DND-41 (cell line): Measurements from ENCODE around the gene SLC16A3.

ENCODE experiments used
- ATAC-seq: fragments of 200-7000 bp; cut with Tn5 transposase; 3 replicates; pipeline ENCODE4 v1.9.1; 2021; ENCODE audit warnings: low read depth; ENCODE audit not compliant: insufficient read depth
- DNase-seq: peaks from one replicate; pipeline ENCODE4 v3.0.0-alpha.2; 2020
- H2AFZ ChIP-seq: 2 replicates; pipeline ENCODE4 v1.6.0; 2012; ENCODE audit warnings: low read depth, low read length
- H3K27ac ChIP-seq: 2 replicates; pipeline ENCODE4 v1.5.1; 2012; ENCODE audit warnings: low read length, inconsistent platforms
- H3K27me3 ChIP-seq: fragments of 200-600 bp; sonication (generic); 2 replicates; pipeline ENCODE4 v1.6.0; 2012; ENCODE audit warnings: low read length, mild to moderate bottlenecking, inconsistent platforms; ENCODE audit not compliant: insufficient read depth, poor library complexity
- H3K36me3 ChIP-seq: 2 replicates; pipeline ENCODE4 v1.5.1; 2012; ENCODE audit warnings: low read length, inconsistent platforms; ENCODE audit not compliant: insufficient read depth
- H3K4me1 ChIP-seq: 2 replicates; pipeline ENCODE4 v1.5.1; 2012; ENCODE audit warnings: mild to moderate bottlenecking, low read length; ENCODE audit not compliant: insufficient read depth
- H3K4me2 ChIP-seq: 2 replicates; pipeline ENCODE4 v1.6.0; 2012; ENCODE audit warnings: mild to moderate bottlenecking, moderate library complexity, low read length, inconsistent platforms; ENCODE audit not compliant: insufficient read depth
- H3K4me3 ChIP-seq, 2 experiments: fragments of 200-600 bp in 1 of 2; shearing (Covaris generic) in 1 of 2; 2 replicates each; pipeline ENCODE4 v1.5.1; 2012 to 2016; ENCODE audit warnings: inconsistent platforms in 2 of 2, low read length in 2 of 2, mild to moderate bottlenecking in 2 of 2, low read depth in 1 of 2, moderate library complexity in 1 of 2
- H3K79me2 ChIP-seq: 2 replicates; pipeline ENCODE4 v1.6.0; 2012; ENCODE audit warnings: low read length, inconsistent platforms; ENCODE audit not compliant: insufficient read depth
- H3K9ac ChIP-seq: 2 replicates; pipeline ENCODE4 v1.6.0; 2012; ENCODE audit warnings: low read depth, mild to moderate bottlenecking, inconsistent platforms, low read length, moderate library complexity
- H3K9me3 ChIP-seq: 2 replicates; pipeline ENCODE4 v1.5.1; 2012; ENCODE audit warnings: low read length, moderate library complexity, mild to moderate bottlenecking, inconsistent platforms; ENCODE audit not compliant: insufficient read depth, severe bottlenecking
- H4K20me1 ChIP-seq: 2 replicates; pipeline ENCODE4 v1.6.0; 2012; ENCODE audit warnings: low read length; ENCODE audit not compliant: insufficient read depth
- CTCF ChIP-seq: IDR thresholded peaks from 2 replicates; pipeline ENCODE4 v1.5.1; 2012; ENCODE audit warnings: borderline replicate concordance, low read length, moderate library complexity, mild to moderate bottlenecking; ENCODE audit not compliant: poor library complexity, severe bottlenecking; ENCODE audit errors: extremely low read depth
- EZH2 ChIP-seq: IDR thresholded peaks from 3 replicates; pipeline ENCODE4 v1.6.1; 2012; ENCODE audit warnings: borderline replicate concordance, low read depth, mild to moderate bottlenecking, moderate library complexity, low read length, inconsistent platforms; ENCODE audit not compliant: severe bottlenecking

The SLC16A3 gene

GRCh38 chr17:82278786-82279391 is 50.0 kb downstream of the SLC16A3 start:
- no peak overlapping the region for H3K27ac ChIP-seq
- no peak overlapping the region for H3K4me2 ChIP-seq

GRCh38 chr17:82280537-82280936 is 51.7 kb downstream of the SLC16A3 start:
- H3K4me3 ChIP-seq, result no peak overlapping the region
- no peaks in the 10 kb centered on the region for H3K9me3 ChIP-seq
- H2AFZ ChIP-seq, result no peak overlapping the region
- no peaks in the 10 kb centered on the region for H3K27me3 ChIP-seq
- H3K4me2 ChIP-seq, result no peak overlapping the region
- no peaks in the 10 kb centered on the region for H3K36me3 ChIP-seq
- no peaks in the 10 kb centered on the region for H3K79me2 ChIP-seq
- H3K4me1 ChIP-seq, result no peaks in the 10 kb centered on the region
- no peak for ATAC-seq
- no peak overlapping the region for H3K9ac ChIP-seq
- TF ChIP-seq CTCF (no peak), EZH2 (no peak)
- H4K20me1 ChIP-seq, result no peaks in the 10 kb centered on the region
- H3K27ac ChIP-seq, result no peak overlapping the region
- no peak for DNase-seq

More at GRCh38 chr17:82278786-82279391, 50.0 kb downstream of the SLC16A3 start:
- H3K9ac ChIP-seq, result no peak overlapping the region
- no peak for TF ChIP-seq CTCF
- TF ChIP-seq EZH2, result no peak
- no peaks in the 10 kb centered on the region for H3K36me3 ChIP-seq
- H4K20me1 ChIP-seq, result no peaks in the 10 kb centered on the region
- peaks cover 6% of the 10 kb centered on the region for H3K4me1 ChIP-seq
- no peak overlapping the region for H2AFZ ChIP-seq
- H3K79me2 ChIP-seq, result no peaks in the 10 kb centered on the region
- H3K27me3 ChIP-seq, result no peaks in the 10 kb centered on the region
- DNase-seq (no peak), ATAC-seq (no peak)
- H3K9me3 ChIP-seq, result no peaks in the 10 kb centered on the region
- no peak overlapping the region for H3K4me3 ChIP-seq

- Histone ChIP-seq H3K36me3 (no peaks in the 10 kb centered on the region), H3K27me3 (no peaks in the 10 kb centered on the region), H3K4me3 (no peak overlapping the region), H3K4me2 (no peak overlapping the region), H3K79me2 (no peaks in the 10 kb centered on the region), H3K9ac (no peak overlapping the region), H3K9me3 (no peaks in the 10 kb centered on the region), H2AFZ (no peak overlapping the region), H3K4me1 (no peaks in the 10 kb centered on the region), H3K27ac (no peak overlapping the region), H4K20me1 (no peaks in the 10 kb centered on the region)
- no peak for TF ChIP-seq CTCF
- TF ChIP-seq EZH2, result no peak
- ATAC-seq (no peak), DNase-seq (no peak)
Measured at GRCh38 chr17:82281076-82281475, 52.2 kb downstream of the SLC16A3 start.
